A549 treated with Hydrocortisone at 1 μM for 4 hours (cell line): ENCODE results near the gene PCDHGB6. TPM values are rescaled to one million over a fixed set of nuclear protein-coding genes. Genes with fewer than 3 reads are reported as not detected.

Experiments used
- total RNA-seq: library from RNA; stranded (reverse); fragments of 200-300 nt; extraction: Qiagen RNA extraction; gene quantifications from 5 replicates; pipeline ENCODE4 v1.2.3, GENCODE V29; 2022

PCDHGB6 gene
- total RNA-seq = 0.05 to 0.18 TPM (median 0.10 TPM) in 5 replicates

GRCh38 chr5:141407790-141408505 lies at the start of gene PCDHGB6:
TSS of gene PCDHGB6 (plus strand) at chr5:141408021. CDS start at chr5:141408203, 182 bp downstream.

GRCh38 chr5:141359790-141360426 lies 47.9 kb upstream of the PCDHGB6 start, which contains the start of gene PCDHGB2:
TSS of gene PCDHGB2 (plus strand) at chr5:141359994. CDS start at chr5:141360136, 142 bp downstream.

GRCh38 chr5:141363952-141364660 lies 43.7 kb upstream of the PCDHGB6 start, which contains the start of gene PCDHGA5:
TSS of gene PCDHGA5 (plus strand) at chr5:141364162. CDS start at chr5:141364331, 169 bp downstream.

GRCh38 chr5:141369994-141370848 lies 37.6 kb upstream of the PCDHGB6 start, which contains the start of gene PCDHGB3:
TSS of gene PCDHGB3 (plus strand) at chr5:141370242. CDS start at chr5:141370395, 153 bp downstream.

GRCh38 chr5:141373673-141374317 lies 34.0 kb upstream of the PCDHGB6 start, which contains the start of gene PCDHGA6:
TSS of gene PCDHGA6 (plus strand) at chr5:141373891. CDS start at chr5:141374084, 193 bp downstream.

GRCh38 chr5:141382469-141383294 lies 25.1 kb upstream of the PCDHGB6 start, which contains the start of gene PCDHGA7:
TSS of gene PCDHGA7 (plus strand) at chr5:141382742. CDS start at chr5:141382900, 158 bp downstream.

GRCh38 chr5:141387557-141388311 lies 20.1 kb upstream of the PCDHGB6 start, which contains the start of gene PCDHGB4:
TSS of gene PCDHGB4 (plus strand) at chr5:141387698. CDS start at chr5:141387885, 187 bp downstream.

GRCh38 chr5:141392429-141393198 lies 15.2 kb upstream of the PCDHGB6 start, which contains the start of gene PCDHGA8:
TSS of gene PCDHGA8 (plus strand) at chr5:141392633. CDS start at chr5:141392814, 181 bp downstream.

GRCh38 chr5:141397756-141398551 lies 9.9 kb upstream of the PCDHGB6 start, which contains the start of gene PCDHGB5:
TSS of gene PCDHGB5 (plus strand) at chr5:141397947. CDS start at chr5:141398128, 181 bp downstream.

GRCh38 chr5:141402553-141403243 lies 5.1 kb upstream of the PCDHGB6 start, which contains the start of gene PCDHGA9:
TSS of gene PCDHGA9 (plus strand) at chr5:141402778. CDS start at chr5:141402953, 175 bp downstream.

GRCh38 chr5:141412854-141413539 lies 5.2 kb downstream of the PCDHGB6 start, which contains the start of gene PCDHGA10:
TSS of gene PCDHGA10 (plus strand) at chr5:141412987. CDS start at chr5:141413176, 189 bp downstream.

GRCh38 chr5:141417494-141418172 lies 9.8 kb downstream of the PCDHGB6 start, which contains the start of gene PCDHGB7:
TSS of gene PCDHGB7 (plus strand) at chr5:141417677. CDS start at chr5:141417860, 183 bp downstream.

GRCh38 chr5:141420855-141421488 lies 13.2 kb downstream of the PCDHGB6 start, which contains the start of gene PCDHGA11:
TSS of gene PCDHGA11 (plus strand) at chr5:141421051. CDS start at chr5:141421228, 177 bp downstream.

GRCh38 chr5:141430332-141431113 lies 22.7 kb downstream of the PCDHGB6 start, which contains the start of gene PCDHGA12:
TSS of gene PCDHGA12 (plus strand) at chr5:141430507. CDS start at chr5:141430760, 253 bp downstream.

